Heart right ventricle (tissue), 16 donors: ENCODE results near the gene FHIT. TPM values are rescaled to one million over a fixed set of nuclear protein-coding genes. Genes with fewer than 3 reads are reported as not detected.

ENCODE experiments used
- ATAC-seq, 8 donors: fragments of 200-7000 bp; cut with Tn5 transposase; one replicate each; pipeline ENCODE4 v1.9.1; 2020; ENCODE audit warnings: mild to moderate bottlenecking in 8 of 8, moderate library complexity in 8 of 8, moderate number of reproducible peaks in 1 of 8
- DNase-seq, 2 donors: peaks; one replicate each; pipeline ENCODE4 v3.0.0-alpha.2; 2020
- H3K27ac ChIP-seq, 10 donors: fragments of 200-600 bp; sonication (generic) in 2 of 10; one replicate each; pipeline versions ENCODE4 v1.5.0 to v1.8.0; 2020 to 2022; ENCODE audit warnings: mild to moderate bottlenecking in 3 of 10
- H3K27me3 ChIP-seq, 7 donors: fragments of 200-600 bp; one replicate each; pipeline ENCODE4 v1.8.0; 2021 to 2022; ENCODE audit warnings: mild to moderate bottlenecking in 2 of 7
- H3K36me3 ChIP-seq, 9 donors: fragments of 200-600 bp; sonication (generic) in 1 of 9; one replicate each; pipeline versions ENCODE4 v1.5.0 to v1.8.0; 2020 to 2022; ENCODE audit warnings: mild to moderate bottlenecking in 2 of 9
- H3K4me1 ChIP-seq, 9 donors: fragments of 200-600 bp; sonication (generic) in 1 of 9; one replicate each; pipeline versions ENCODE4 v1.5.0 to v1.8.0; 2020 to 2022; ENCODE audit warnings: mild to moderate bottlenecking in 4 of 9
- H3K4me3 ChIP-seq, 10 donors: fragments of 200-600 bp; sonication (generic) in 2 of 10; one replicate each; pipeline versions ENCODE4 v1.5.0 to v1.8.0; 2020 to 2022; ENCODE audit warnings: mild to moderate bottlenecking in 7 of 10, moderate library complexity in 2 of 10
- H3K9me3 ChIP-seq, 11 donors: fragments of 200-600 bp in 10 of 11; sonication (generic) in 2 of 11; one replicate each; pipeline versions ENCODE4 v1.5.0 to v1.8.0; 2013 to 2022; ENCODE audit warnings: mild to moderate bottlenecking in 2 of 11, control low read depth in 1 of 11, moderate library complexity in 1 of 11
- CTCF ChIP-seq, 9 donors: fragments of 200-600 bp; sonication (generic) in 2 of 9; IDR thresholded peaks; one replicate each; pipeline versions ENCODE4 v1.5.0 to v1.8.0; 2021 to 2022; ENCODE audit warnings: antibody characterized with exemption in 9 of 9, mild to moderate bottlenecking in 5 of 9, moderate library complexity in 1 of 9
- WGBS, 2 donors: extraction: QIAGEN DNeasy Blood & Tissue Kit; methylation state at CpG; one replicate each; pipeline ENCODE4 v1.1.7; 2013; ENCODE audit warnings: inconsistent platforms in 1 of 2; 5-methylcytosine and 5-hydroxymethylcytosine counted together
- intact Hi-C, 10 donors: fragments of 100-400 bp; cut with DNase I; formaldehyde crosslinking; loops; one replicate each; pipeline versions ENCODE4 v1.11.1 to v1.14.2; 2022
- polyA plus RNA-seq, 2 donors: library from polyadenylated mRNA; stranded (reverse); fragments of 200-250 nt; gene quantifications; one replicate each; pipeline ENCODE4 v1.2.3, GENCODE V29; 2013
- total RNA-seq, 10 donors: library from RNA; stranded (reverse); fragmentation: NEBNext Ultra II Directional in 3 of 10; extraction: Animal tissue kit (Norgen Biotek cat#: 25700) in 3 of 10; gene quantifications; one replicate each; pipeline versions ENCODE4 v1.2.1 to v1.2.4, GENCODE V29; 2021 to 2023
- donor health status: Arrhythmogenic right ventricular cardiomyopathy.
- donor health status: ischemic (EF 13 %, LVEDD 7.1; RV severe dilation, severe dysfunction).
- donor health status: healthy with polysubstance abuse.
- donor health status: DM: no; HTN: yes; CAD: no.
- donor health status: DM: no; HTN: no; CAD: no.
- donor health status: ischemic (EF 25% LVEDD 6.9; RV normal size, moderate dysfunction).
- donor health status: ischemic (EF 25% LVEDD 5.7; RV mildly dilated, moderate dysfunction).
- donor health status: healthy.
- donor health status: DM: yes; HTN: yes; CAD: no.
- donor health status: Ischemic cardiomyopathy.
- donor health status: ischemic (EF 35%, LVEDD 5.7; RV mildly dilated, moderate dysfunction).
- donor health status: nonischemic (EF 11% LVEDD 7.7; RV severe dilation, severe dysfunction).
- donor health status: DM: yes; HTN: yes; CAD: no.
- donor health status: PGD.
- donor health status: ischemic (EF 29% LVEDD 5.4; RV normal size, mild dysfunction).
- donor health status: nonischemic (EF 23%, LVEDD 6.1; RV moderate dilation, normal function).

Gene FHIT
- total and polyA plus RNA-seq, 12 donors: 4.7 to 25.5 (median 18.3) TPM

GRCh38 chr3:60298141-60298540 is 953.1 kb downstream of the FHIT start:
- no peaks in the 10 kb centered on the region for H3K36me3 ChIP-seq
- no peak for ATAC-seq
- no peak overlapping the region for H3K27ac ChIP-seq
- H3K27me3 ChIP-seq: no peaks in the 10 kb centered on the region
- intact Hi-C loops: no loop called here
- TF ChIP-seq CTCF (IDR thresholded peaks at IDR 0.05): no peak
- no peak for DNase-seq
- peaks cover 0 to 5% (median 0%) of the 10 kb centered on the region in 11 donors for H3K9me3 ChIP-seq
- H3K4me3 ChIP-seq: no peak overlapping the region
- peaks cover 0 to 5% (median 0%) of the 10 kb centered on the region in 9 donors for H3K4me1 ChIP-seq
- 77 to 80% methylated on average over 3 of the region's 3 CpGs for WGBS, 2 donors

GRCh38 chr3:60294181-60294580 is 957.1 kb downstream of the FHIT start:
- WGBS, 2 donors: 49 to 51% methylated on average over 3 of the region's 3 CpGs

GRCh38 chr3:60291115-60291514 is 960.1 kb downstream of the FHIT start:
- Histone ChIP-seq H3K4me1 (peaks cover 0 to 5% (median 0%) of the 10 kb centered on the region in 9 donors), H3K4me3 (no peak overlapping the region), H3K36me3 (no peaks in the 10 kb centered on the region), H3K27me3 (no peaks in the 10 kb centered on the region), H3K9me3 (no peaks in the 10 kb centered on the region), H3K27ac (no peak overlapping the region)
- DNase-seq: no peak
- no peak for TF ChIP-seq CTCF (IDR thresholded peaks at IDR 0.05)
- intact Hi-C loops: no loop called here
- no peak for ATAC-seq
- WGBS, 2 donors: 88 to 96% methylated on average over 6 of the region's 6 CpGs

More at GRCh38 chr3:60294181-60294580, 957.1 kb downstream of the FHIT start:
- Histone ChIP-seq H3K4me3 (no peak overlapping the region), H3K27ac (no peak overlapping the region), H3K27me3 (no peaks in the 10 kb centered on the region), H3K4me1 (peaks cover 0 to 5% (median 0%) of the 10 kb centered on the region in 9 donors), H3K9me3 (peaks cover 0 to under 1% (median 0%) of the 10 kb centered on the region in 11 donors), H3K36me3 (no peaks in the 10 kb centered on the region)
- no peak for ATAC-seq
- intact Hi-C loops: no loop called here
- no peak for TF ChIP-seq CTCF (IDR thresholded peaks at IDR 0.05)
- no peak for DNase-seq

GRCh38 chr3:60290122-60290492 is 961.1 kb downstream of the FHIT start:
- H3K27me3 ChIP-seq: no peaks in the 10 kb centered on the region
- intact Hi-C loops: no loop called here
- H3K9me3 ChIP-seq: no peaks in the 10 kb centered on the region
- TF ChIP-seq CTCF (IDR thresholded peaks at IDR 0.05): no peak
- no peak overlapping the region for H3K27ac ChIP-seq
- WGBS, 2 donors: 94 to 97% methylated on average over 1 of the region's 1 CpG
- ATAC-seq (no peak), DNase-seq (no peak)
- H3K4me3 ChIP-seq: no peak overlapping the region
- H3K4me1 ChIP-seq: peaks cover 0 to 5% (median 0%) of the 10 kb centered on the region in 9 donors
- no peaks in the 10 kb centered on the region for H3K36me3 ChIP-seq
